Endodermal cell (in vitro differentiated cells): ENCODE results near the gene FILIP1L. TPM values are rescaled to one million over a fixed set of nuclear protein-coding genes. Genes with fewer than 3 reads are reported as not detected.

Experiments used
- DNase-seq: peaks from one replicate; pipeline ENCODE4 v3.0.0-alpha.2; 2017
- H3K27ac ChIP-seq: 2 replicates; pipeline ENCODE4 v1.5.1; 2013; ENCODE audit warnings: mild to moderate bottlenecking, low read depth, low read length, moderate library complexity
- H3K27me3 ChIP-seq: 2 replicates; pipeline ENCODE4 v1.6.1; 2013; ENCODE audit warnings: mild to moderate bottlenecking, low read length, moderate library complexity; ENCODE audit not compliant: insufficient read depth, control insufficient read depth, poor library complexity, severe bottlenecking
- H3K36me3 ChIP-seq: 2 replicates; pipeline ENCODE4 v1.7.0; 2013; ENCODE audit warnings: mild to moderate bottlenecking, low read length, moderate library complexity; ENCODE audit not compliant: control insufficient read depth, insufficient read depth
- H3K4me1 ChIP-seq: one replicate; pipeline ENCODE4 v1.7.0; 2013; ENCODE audit warnings: low read length; ENCODE audit not compliant: control insufficient read depth, insufficient read depth
- H3K4me3 ChIP-seq: 2 replicates; pipeline ENCODE4 v1.5.1; 2013; ENCODE audit warnings: mild to moderate bottlenecking, low read length, moderate library complexity
- H3K9ac ChIP-seq: 2 replicates; pipeline ENCODE4 v1.6.1; 2013; ENCODE audit warnings: mild to moderate bottlenecking, low read length, moderate library complexity; ENCODE audit not compliant: poor library complexity, severe bottlenecking; ENCODE audit errors: extremely low read depth
- H3K9me3 ChIP-seq: 2 replicates; pipeline ENCODE4 v1.6.1; 2013; ENCODE audit warnings: mild to moderate bottlenecking, low read length, moderate library complexity; ENCODE audit not compliant: control insufficient read depth
- H3K27ac Mint-ChIP-seq: 2 replicates; pipeline ENCODE4 v1.8.0; 2020; ENCODE audit warnings: mixed read lengths
- H3K27me3 Mint-ChIP-seq: 2 replicates; pipeline ENCODE4 v1.8.0; 2021; ENCODE audit warnings: mild to moderate bottlenecking, mixed read lengths; ENCODE audit not compliant: insufficient read depth
- H3K36me3 Mint-ChIP-seq: 2 replicates; pipeline ENCODE4 v1.8.0; 2020; ENCODE audit warnings: low read depth, mixed read lengths
- H3K4me1 Mint-ChIP-seq: 2 replicates; pipeline ENCODE4 v1.8.0; 2020; ENCODE audit warnings: mixed read lengths
- H3K4me3 Mint-ChIP-seq: 2 replicates; pipeline ENCODE4 v1.8.0; 2020; ENCODE audit warnings: mild to moderate bottlenecking, moderate library complexity, mixed read lengths
- H3K9me3 Mint-ChIP-seq: 2 replicates; pipeline ENCODE4 v1.8.0; 2020; ENCODE audit warnings: mild to moderate bottlenecking, mixed read lengths
- WGBS, 2 experiments: methylation state at CpG; one replicate each; pipeline versions ENCODE4 v1.1.5 to v1.1.7; 2013; ENCODE audit warnings: missing lambda C conversion rate in 2 of 2, mixed read lengths in 1 of 2; ENCODE audit not compliant: insufficient coverage in 1 of 2, insufficient read length in 1 of 2; 5-methylcytosine and 5-hydroxymethylcytosine counted together
- total RNA-seq, 2 donors: library from RNA; stranded (reverse); fragmentation: NEBNext Ultra II Directional in 1 of 2; extraction: Animal tissue kit (Norgen Biotek cat#: 25700) in 1 of 2; gene quantifications; 2 replicates in 1 of 2; 3 replicates in 1 of 2; pipeline ENCODE4 v1.2.1, GENCODE V29; 2021
- TF ChIP-seq, protein P1 (sequence below): fragments of 200-600 bp; sonication (generic); conservative IDR thresholded peaks from 2 replicates; pipeline ENCODE4 v1.5.0; 2021; ENCODE audit warnings: antibody characterized with exemption, mild to moderate bottlenecking

FILIP1L gene
- total RNA-seq, 2 donors from 2014 or later = 0.84 to 2.5 TPM

DNA sequence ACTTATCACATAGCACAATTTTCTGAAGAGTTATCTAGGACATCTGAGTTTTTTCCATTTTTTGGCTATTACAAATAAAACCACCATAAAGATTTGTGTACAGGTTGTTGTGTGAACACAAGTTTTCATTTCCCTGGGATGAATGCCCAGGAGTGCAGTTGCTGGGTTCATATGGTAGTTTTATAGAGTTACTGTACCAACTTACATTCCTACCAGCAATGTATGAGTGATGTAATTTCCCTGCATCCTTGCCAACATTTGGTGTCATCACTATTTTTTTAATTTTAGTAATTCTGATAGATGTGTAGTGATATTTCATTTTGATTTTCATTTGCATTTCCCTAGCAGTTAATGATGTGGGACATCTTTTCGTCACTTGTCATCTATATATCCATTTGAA is 20.5 kb downstream of the FILIP1L start:
- no peak overlapping the region for H3K27ac ChIP-seq
- H3K27me3 ChIP-seq = no peaks in the 10 kb centered on the region
- no peaks in the 10 kb centered on the region for H3K27me3 Mint-ChIP-seq
- H3K36me3 ChIP-seq = no peaks in the 10 kb centered on the region
- H3K27ac Mint-ChIP-seq = no peak overlapping the region
- H3K9me3 ChIP-seq = no peaks in the 10 kb centered on the region
- H3K9me3 Mint-ChIP-seq = no peaks in the 10 kb centered on the region
- no peak overlapping the region for H3K4me3 Mint-ChIP-seq
- peaks cover 15% of the 10 kb centered on the region for H3K4me1 Mint-ChIP-seq
- H3K9ac ChIP-seq = no peak overlapping the region
- TF ChIP-seq, protein P1, sequence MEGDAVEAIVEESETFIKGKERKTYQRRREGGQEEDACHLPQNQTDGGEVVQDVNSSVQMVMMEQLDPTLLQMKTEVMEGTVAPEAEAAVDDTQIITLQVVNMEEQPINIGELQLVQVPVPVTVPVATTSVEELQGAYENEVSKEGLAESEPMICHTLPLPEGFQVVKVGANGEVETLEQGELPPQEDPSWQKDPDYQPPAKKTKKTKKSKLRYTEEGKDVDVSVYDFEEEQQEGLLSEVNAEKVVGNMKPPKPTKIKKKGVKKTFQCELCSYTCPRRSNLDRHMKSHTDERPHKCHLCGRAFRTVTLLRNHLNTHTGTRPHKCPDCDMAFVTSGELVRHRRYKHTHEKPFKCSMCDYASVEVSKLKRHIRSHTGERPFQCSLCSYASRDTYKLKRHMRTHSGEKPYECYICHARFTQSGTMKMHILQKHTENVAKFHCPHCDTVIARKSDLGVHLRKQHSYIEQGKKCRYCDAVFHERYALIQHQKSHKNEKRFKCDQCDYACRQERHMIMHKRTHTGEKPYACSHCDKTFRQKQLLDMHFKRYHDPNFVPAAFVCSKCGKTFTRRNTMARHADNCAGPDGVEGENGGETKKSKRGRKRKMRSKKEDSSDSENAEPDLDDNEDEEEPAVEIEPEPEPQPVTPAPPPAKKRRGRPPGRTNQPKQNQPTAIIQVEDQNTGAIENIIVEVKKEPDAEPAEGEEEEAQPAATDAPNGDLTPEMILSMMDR = no peak
- 91% methylated on average over 1 of the region's 1 CpG; no CpG with 5 or more reads in 1 of the 2 experiments for WGBS, 2 experiments
- H3K4me1 ChIP-seq = peaks cover 3% of the 10 kb centered on the region
- DNase-seq = no peak
- H3K36me3 Mint-ChIP-seq = no peaks in the 10 kb centered on the region
- no peak overlapping the region for H3K4me3 ChIP-seq

DNA sequence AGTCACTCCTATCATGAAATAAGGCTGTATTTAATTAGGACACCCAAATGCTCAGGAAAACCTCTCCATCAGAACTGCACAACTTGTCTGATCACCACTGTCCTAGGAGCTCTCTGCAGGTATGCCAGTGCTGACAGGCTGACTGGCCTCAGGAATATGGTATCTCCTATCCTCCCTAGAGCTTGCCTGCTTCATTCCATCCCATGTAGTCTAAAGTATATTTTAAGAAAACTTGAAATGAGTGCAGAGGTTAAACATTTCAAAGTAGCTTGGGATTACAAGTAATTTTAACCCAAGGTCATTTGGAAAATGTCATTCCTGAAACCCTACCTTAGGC is 23.7 kb downstream of the FILIP1L start:
- Histone ChIP-seq H3K4me3 (no peak overlapping the region), H3K27ac (no peak overlapping the region), H3K27me3 (no peaks in the 10 kb centered on the region), H3K4me1 (peaks cover 3% of the 10 kb centered on the region), H3K9me3 (no peaks in the 10 kb centered on the region), H3K9ac (no peak overlapping the region), H3K36me3 (no peaks in the 10 kb centered on the region)
- Mint-ChIP-seq H3K27ac (no peak overlapping the region), H3K9me3 (no peaks in the 10 kb centered on the region), H3K4me1 (peaks cover 27% of the 10 kb centered on the region), H3K4me3 (no peak overlapping the region), H3K36me3 (no peaks in the 10 kb centered on the region), H3K27me3 (no peaks in the 10 kb centered on the region)
- TF ChIP-seq, protein P1 = no peak
- DNase-seq = no peak

DNA sequence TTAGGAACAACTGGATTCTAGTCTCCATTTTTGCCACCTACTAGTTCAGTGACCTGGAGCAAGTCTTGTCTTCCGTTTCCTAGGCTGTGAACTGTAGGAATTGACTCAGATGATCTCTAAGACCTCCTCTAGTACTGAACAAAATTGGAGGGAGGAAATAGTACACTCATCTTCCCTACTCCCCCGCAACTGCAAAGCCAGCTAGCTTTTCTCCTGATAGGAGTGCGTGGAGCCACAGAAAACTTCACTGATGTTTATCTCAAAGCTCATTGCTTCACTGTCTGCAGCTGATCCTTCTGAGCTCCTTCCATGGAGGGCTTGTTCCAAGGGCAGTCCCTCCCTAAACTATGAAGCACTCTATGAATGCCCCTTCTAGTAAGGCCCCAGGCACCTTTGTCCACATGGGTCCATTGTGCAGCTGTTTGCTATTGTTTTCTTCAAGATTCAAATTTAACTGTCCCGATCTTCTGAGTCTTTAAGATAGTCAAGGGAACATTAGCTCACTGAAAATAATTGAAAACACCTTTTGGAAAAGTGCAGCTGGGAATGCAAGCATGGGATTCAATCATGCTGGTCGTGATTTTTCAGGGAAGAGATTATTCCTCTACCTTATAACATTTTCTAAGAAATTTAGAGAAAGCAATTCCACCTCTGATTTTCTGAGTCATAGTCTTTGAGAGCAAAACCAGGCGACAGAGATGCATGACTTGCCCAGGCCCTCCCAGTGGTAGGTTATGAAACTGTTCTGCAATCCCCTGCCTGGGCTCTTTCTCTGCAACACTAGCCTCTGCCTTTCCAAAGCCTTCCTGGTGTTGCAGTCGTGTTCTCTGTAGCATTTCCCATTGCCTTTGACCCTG is 24.3 kb downstream of the FILIP1L start:
- Histone ChIP-seq H3K36me3 (no peaks in the 10 kb centered on the region), H3K9ac (no peak overlapping the region), H3K4me1 (peaks cover 3% of the 10 kb centered on the region), H3K27me3 (no peaks in the 10 kb centered on the region), H3K27ac (peak overlapping the region; percentile 33), H3K4me3 (no peak overlapping the region), H3K9me3 (no peaks in the 10 kb centered on the region)
- TF ChIP-seq, protein P1 = peak; percentile 85
- Mint-ChIP-seq H3K4me3 (no peak overlapping the region), H3K27me3 (no peaks in the 10 kb centered on the region), H3K27ac (no peak overlapping the region), H3K9me3 (no peaks in the 10 kb centered on the region), H3K36me3 (no peaks in the 10 kb centered on the region), H3K4me1 (peaks cover 27% of the 10 kb centered on the region)
- 61 to 79% methylated on average over 5 to 7 of the region's 7 CpGs for WGBS, 2 experiments
- DNase-seq = peak; percentile 81
